HepG2 (cell line): Measurements from ENCODE around the gene CABLES2.

ENCODE experiments used
- BHLHE40 ChIP-seq: IDR thresholded peaks from 2 replicates; pipeline ENCODE4 v1.6.1; 2011; ENCODE audit warnings: low read length, improper control_type of control experiment
- EZH2 ChIP-seq: conservative IDR thresholded peaks from 2 replicates; pipeline ENCODE4 v1.6.1; 2012; ENCODE audit warnings: mild to moderate bottlenecking, low read depth, low read length, moderate library complexity
- FOXP1 ChIP-seq, 2 experiments: fragments of 450-650 bp in 1 of 2; IDR thresholded peaks; 2 replicates each; pipeline ENCODE4 v1.6.1; 2017 to 2018; ENCODE audit warnings: antibody characterized with exemption in 1 of 2
- KLF15 ChIP-seq: sonication (generic); formaldehyde crosslinking; IDR thresholded peaks from 2 replicates; pipeline ENCODE4 v1.8.1; 2023; ENCODE audit warnings: borderline replicate concordance, mild to moderate bottlenecking, inconsistent platforms, missing genetic modification reagents, mixed read lengths
- LBX2 ChIP-seq: sonication (generic); formaldehyde crosslinking; IDR thresholded peaks from 2 replicates; pipeline ENCODE4 v1.5.0; 2020; ENCODE audit warnings: missing genetic modification reagents, mild to moderate bottlenecking, borderline replicate concordance
- MAZ ChIP-seq, 2 experiments: sonication (generic) in 1 of 2; formaldehyde crosslinking in 1 of 2; IDR thresholded peaks; 2 replicates each; pipeline versions ENCODE4 v1.5.0 to v1.6.1; 2012 to 2020; ENCODE audit warnings: low read depth in 2 of 2, mild to moderate bottlenecking in 2 of 2, borderline replicate concordance in 1 of 2, improper control_type of control experiment in 1 of 2, low read length in 1 of 2, missing genetic modification reagents in 1 of 2, moderate library complexity in 1 of 2
- MZF1 ChIP-seq: sonication (generic); formaldehyde crosslinking; IDR thresholded peaks from 2 replicates; pipeline ENCODE4 v1.8.1; 2023; ENCODE audit warnings: mild to moderate bottlenecking, missing genetic modification reagents, borderline replicate concordance
- POLR2A ChIP-seq, 2 experiments: IDR thresholded peaks; 2 replicates each; pipeline ENCODE4 v1.6.1; 2011; ENCODE audit warnings: low read depth in 2 of 2, low read length in 2 of 2, mild to moderate bottlenecking in 1 of 2, moderate library complexity in 1 of 2; ENCODE audit not compliant: insufficient read depth in 1 of 2
- SP1 ChIP-seq, 2 experiments: fragments of 450-650 bp in 1 of 2; sonication (generic) in 1 of 2; formaldehyde crosslinking in 1 of 2; IDR thresholded peaks; 2 replicates each; pipeline versions ENCODE4 v1.4.0 to v1.6.1; 2016 to 2020; ENCODE audit warnings: missing genetic modification reagents in 1 of 2
- SSRP1 ChIP-seq: IDR thresholded peaks from 2 replicates; pipeline ENCODE4 v1.6.1; 2016; ENCODE audit warnings: control low read depth
- TF ChIP-seq, protein P1 (sequence below): sonication (generic); formaldehyde crosslinking; IDR thresholded peaks from 2 replicates; pipeline ENCODE4 v1.5.0; 2020; ENCODE audit warnings: mild to moderate bottlenecking, missing genetic modification reagents, moderate library complexity
- TF ChIP-seq, protein P2 (sequence below), 2 experiments: sonication (generic) in 1 of 2; formaldehyde crosslinking in 1 of 2; IDR thresholded peaks; 2 replicates each; pipeline versions ENCODE4 v1.5.1 to v1.6.1; 2011 to 2020; ENCODE audit warnings: borderline replicate concordance in 1 of 2, low read depth in 1 of 2, low read length in 1 of 2, mild to moderate bottlenecking in 1 of 2, missing genetic modification reagents in 1 of 2, moderate library complexity in 1 of 2
- TF ChIP-seq, protein P3 (sequence below): fragments of 450-650 bp; IDR thresholded peaks from 2 replicates; pipeline ENCODE4 v1.6.1; 2016

DNA sequence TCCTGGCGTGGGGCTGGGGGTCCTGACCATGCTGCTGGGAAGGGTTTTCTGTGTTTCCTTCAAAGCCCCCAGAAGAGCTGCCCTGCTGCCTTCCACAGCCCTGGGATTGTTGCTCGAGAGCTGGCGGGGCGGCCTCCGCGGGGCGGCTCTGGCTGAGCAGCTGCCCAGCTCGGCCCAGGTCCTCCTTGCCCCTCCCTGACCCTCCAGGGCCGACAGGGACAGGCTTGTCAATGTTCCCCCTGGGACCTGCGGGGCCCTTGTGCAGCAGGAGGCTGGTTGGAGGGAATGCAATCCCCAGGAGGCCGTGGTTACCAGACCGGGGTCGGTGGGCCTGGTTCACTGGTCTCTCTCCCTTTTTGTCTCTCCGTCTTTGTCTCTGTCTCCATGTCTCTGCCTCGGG lies 48.8 kb upstream of the CABLES2 start:
- TF ChIP-seq, protein P1, sequence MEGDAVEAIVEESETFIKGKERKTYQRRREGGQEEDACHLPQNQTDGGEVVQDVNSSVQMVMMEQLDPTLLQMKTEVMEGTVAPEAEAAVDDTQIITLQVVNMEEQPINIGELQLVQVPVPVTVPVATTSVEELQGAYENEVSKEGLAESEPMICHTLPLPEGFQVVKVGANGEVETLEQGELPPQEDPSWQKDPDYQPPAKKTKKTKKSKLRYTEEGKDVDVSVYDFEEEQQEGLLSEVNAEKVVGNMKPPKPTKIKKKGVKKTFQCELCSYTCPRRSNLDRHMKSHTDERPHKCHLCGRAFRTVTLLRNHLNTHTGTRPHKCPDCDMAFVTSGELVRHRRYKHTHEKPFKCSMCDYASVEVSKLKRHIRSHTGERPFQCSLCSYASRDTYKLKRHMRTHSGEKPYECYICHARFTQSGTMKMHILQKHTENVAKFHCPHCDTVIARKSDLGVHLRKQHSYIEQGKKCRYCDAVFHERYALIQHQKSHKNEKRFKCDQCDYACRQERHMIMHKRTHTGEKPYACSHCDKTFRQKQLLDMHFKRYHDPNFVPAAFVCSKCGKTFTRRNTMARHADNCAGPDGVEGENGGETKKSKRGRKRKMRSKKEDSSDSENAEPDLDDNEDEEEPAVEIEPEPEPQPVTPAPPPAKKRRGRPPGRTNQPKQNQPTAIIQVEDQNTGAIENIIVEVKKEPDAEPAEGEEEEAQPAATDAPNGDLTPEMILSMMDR = no peak
- TF ChIP-seq POLR2A (IDR thresholded peaks at IDR 0.05; ENCODE audit: insufficient read depth in 1 of 2, low read depth in 2 of 2, low read length in 2 of 2) (no peak), BHLHE40 (no peak), KLF15 (CRISPR knock-in tag) (no peak), SSRP1 (CRISPR knock-in tag) (no peak), MAZ (IDR thresholded peaks at IDR 0.05; ENCODE audit: borderline replicate concordance, low read depth, low read length) (no peak), MAZ (CRISPR knock-in tag; IDR thresholded peaks at IDR 0.05; ENCODE audit: low read depth) (no peak), FOXP1 (IDR thresholded peaks at IDR 0.05) (no peak), FOXP1 (CRISPR knock-in tag; IDR thresholded peaks at IDR 0.05) (no peak), LBX2 (CRISPR knock-in tag) (no peak), EZH2 (no peak), MZF1 (CRISPR knock-in tag) (no peak), SP1 (IDR thresholded peaks at IDR 0.05) (no peak), SP1 (CRISPR knock-in tag; IDR thresholded peaks at IDR 0.05) (no peak)
- TF ChIP-seq, protein P2, sequence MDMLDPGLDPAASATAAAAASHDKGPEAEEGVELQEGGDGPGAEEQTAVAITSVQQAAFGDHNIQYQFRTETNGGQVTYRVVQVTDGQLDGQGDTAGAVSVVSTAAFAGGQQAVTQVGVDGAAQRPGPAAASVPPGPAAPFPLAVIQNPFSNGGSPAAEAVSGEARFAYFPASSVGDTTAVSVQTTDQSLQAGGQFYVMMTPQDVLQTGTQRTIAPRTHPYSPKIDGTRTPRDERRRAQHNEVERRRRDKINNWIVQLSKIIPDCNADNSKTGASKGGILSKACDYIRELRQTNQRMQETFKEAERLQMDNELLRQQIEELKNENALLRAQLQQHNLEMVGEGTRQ (IDR thresholded peaks at IDR 0.05; ENCODE audit: low read depth, low read length) = no peak
- TF ChIP-seq, protein P2 (CRISPR knock-in tag; IDR thresholded peaks at IDR 0.05; ENCODE audit: borderline replicate concordance) = no peak
- TF ChIP-seq, protein P3, sequence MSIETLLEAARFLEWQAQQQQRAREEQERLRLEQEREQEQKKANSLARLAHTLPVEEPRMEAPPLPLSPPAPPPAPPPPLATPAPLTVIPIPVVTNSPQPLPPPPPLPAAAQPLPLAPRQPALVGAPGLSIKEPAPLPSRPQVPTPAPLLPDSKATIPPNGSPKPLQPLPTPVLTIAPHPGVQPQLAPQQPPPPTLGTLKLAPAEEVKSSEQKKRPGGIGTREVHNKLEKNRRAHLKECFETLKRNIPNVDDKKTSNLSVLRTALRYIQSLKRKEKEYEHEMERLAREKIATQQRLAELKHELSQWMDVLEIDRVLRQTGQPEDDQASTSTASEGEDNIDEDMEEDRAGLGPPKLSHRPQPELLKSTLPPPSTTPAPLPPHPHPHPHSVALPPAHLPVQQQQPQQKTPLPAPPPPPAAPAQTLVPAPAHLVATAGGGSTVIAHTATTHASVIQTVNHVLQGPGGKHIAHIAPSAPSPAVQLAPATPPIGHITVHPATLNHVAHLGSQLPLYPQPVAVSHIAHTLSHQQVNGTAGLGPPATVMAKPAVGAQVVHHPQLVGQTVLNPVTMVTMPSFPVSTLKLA = no peak
